Activated CD8-positive, alpha-beta memory T cell treated with anti-CD3 and anti-CD28 coated beads, Interleukin-2, amount 50 U/mL, for 24 hours (primary cell): Measurements from ENCODE around the gene RRM2.
"Not testable (repeated sequence)": the region's sequence is repeated elsewhere in the genome, so short reads cannot be mapped to it uniquely, and the experiment has no call there.

Experiments
- DNase-seq: peaks from one replicate; pipeline ENCODE4 v3.0.0-alpha.2; 2020; ENCODE audit errors: extremely low read depth

Gene RRM2

DNA sequence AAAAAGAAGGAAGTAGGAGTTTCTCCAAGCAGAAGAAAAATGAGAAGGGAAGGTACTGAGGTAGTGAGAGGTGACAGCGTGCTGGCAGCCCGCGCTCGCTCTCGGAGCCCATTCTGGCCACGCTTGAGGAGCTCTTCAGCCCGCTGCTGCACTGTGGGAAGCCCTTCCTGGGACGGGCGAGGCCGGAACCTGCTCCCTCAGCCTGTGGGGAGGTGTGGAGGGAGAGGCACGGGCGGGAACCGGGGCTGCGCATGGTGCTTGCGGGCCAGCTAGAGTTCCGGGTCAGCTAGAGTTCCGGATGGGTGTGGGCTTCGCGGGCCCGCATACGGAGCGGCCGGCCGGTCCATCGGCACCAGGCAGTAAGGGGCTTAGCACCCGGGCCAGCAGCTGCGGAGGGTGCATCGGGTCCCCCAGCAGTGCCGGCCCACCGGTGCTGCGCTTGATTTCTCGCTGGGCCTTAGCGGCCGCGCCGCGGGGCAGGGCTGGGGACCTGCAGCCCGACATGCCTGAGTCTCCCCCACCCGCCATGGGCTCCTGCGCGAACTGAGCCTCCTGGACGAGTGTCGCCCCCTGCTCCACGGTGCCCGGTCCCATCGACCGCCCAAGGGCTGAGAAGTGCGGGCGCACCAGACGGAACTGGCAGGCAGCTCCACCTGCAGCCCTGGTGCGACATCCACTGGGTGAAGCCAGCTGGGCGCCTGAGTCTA is 31.2 kb upstream of the RRM2 start:
- no peak for DNase-seq

GRCh38 chr2:10091889-10092244 is 30.7 kb upstream of the RRM2 start:
- not testable (repeated sequence) for DNase-seq

DNA sequence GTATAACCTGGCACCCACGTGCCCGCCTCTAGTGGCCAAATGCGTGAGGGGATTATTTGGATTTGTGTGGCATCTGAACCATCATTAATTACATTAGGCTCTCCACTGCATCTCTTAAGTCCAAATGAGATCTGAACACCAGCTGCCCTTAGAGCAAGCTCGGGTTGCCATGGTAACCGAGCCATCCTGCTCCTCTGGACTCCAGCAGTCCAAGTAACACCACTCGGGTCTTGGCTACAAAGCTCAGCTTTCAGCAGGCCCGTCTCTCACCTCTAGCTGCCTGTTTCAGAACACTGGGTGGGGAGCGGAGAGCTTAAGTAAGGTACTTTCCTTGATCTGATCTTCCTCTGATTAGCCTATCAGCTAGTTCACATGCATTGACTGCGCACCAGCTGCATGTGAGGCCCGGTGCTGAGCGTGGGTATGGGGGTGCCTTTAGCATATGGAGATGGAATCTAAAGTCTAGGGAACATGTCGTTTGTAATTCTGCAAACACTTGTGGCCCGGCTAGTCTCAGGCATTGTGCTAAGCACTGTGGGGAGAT is 28.2 kb upstream of the RRM2 start:
- no peak for DNase-seq

GRCh38 chr2:10095175-10095574 is 27.4 kb upstream of the RRM2 start:
- no peak for DNase-seq

GRCh38 chr2:10096641-10097040 is 25.9 kb upstream of the RRM2 start:
- no peak for DNase-seq

DNA sequence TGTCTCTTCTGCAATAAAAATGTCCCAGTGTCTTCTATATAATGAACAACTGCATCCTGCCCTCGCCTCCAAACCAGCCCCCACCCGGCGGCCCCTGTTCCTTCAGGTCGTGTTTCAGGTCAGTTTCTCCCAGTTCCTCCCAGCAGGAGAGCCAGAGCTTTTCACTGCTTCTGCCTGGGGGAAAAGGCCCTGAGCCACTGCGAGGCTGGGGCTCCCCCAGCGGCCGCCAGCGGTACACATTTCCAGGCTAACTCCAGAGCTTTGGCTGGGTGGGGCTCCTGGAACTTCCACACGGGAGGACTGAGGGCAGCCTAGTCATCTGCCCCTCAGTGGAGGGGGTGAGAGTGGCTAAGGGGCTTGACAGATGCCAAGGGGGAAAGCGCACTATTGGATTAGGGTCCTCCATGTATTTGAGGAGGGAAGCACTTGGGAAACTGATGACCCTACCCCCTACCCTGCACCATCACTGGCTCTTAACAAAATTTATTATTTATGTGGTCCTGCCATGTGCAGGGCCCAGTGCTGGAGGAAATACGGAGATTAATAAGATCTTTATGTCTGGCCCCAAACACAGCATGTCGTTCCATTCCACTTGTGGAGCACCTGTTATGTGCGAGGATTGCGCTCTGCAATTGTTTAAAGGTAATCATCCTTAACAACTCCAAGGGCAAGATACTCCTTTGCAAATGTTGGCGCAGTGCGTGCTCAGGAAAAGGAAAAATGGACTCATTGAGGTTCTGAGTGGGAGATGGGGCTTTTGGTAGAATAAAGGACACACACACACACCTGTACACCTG is 25.0 kb upstream of the RRM2 start:
- no peak for DNase-seq

DNA sequence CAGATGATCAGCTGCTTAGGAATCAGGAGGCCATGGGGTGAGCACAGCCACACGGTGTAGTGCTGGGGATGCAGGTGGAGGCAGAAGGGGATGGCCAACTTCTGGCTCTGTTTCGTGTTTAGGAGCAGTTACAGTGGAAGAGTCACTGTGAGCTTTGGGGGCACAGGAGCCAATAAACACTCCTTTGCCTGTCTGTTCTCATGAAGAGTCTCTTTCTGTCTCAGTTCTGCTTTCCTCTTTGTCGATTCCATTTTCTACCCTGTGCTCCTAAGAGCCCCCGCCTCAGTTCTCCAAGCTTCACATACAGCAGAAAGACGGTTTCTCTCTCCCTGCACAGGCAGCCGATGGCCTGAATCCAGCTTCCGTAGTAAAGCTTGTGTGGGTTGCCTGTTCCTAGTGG is 21.0 kb upstream of the RRM2 start:
- no peak for DNase-seq

DNA sequence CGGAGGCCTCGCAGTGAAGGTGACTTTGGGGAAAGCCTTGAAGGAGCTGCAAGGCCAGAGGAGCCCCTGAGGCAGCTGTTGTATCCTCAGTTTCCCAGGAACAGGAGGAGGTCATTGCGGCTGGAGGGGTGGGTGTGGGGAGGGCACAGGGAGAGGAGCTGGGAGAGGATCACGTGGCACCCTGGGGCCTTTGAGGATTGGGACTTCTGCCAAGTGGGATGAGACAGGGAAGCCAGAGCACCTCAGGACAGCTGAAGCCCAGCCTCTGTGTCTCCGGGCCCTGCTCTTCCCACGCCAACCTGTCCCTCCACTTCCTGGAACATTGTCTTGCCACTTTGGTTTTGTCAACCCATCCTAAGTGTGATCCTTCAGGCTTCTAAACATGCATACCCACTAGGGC is 19.4 kb upstream of the RRM2 start:
- DNase-seq = no peak

DNA sequence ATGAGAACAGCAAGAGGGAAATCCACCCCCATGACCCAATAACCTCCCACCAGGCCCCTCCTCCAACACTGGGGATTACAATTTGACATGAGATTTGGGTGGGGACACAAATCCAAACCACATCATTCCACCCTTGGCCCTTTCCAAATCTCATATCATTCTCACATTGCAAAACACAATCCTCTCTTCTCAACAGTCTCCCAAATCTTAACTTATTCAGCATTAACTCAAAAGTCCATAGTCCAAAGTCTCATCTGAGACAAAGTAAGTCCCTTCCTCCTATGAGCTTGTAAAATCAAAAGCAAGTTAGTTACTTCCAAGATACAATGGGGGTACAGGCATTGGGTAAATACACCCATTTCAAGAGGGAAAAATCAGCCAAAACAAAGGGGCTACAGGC is 17.6 kb upstream of the RRM2 start:
- DNase-seq = not testable (repeated sequence)

GRCh38 chr2:10109311-10109710 is 13.2 kb upstream of the RRM2 start:
- no peak for DNase-seq

DNA sequence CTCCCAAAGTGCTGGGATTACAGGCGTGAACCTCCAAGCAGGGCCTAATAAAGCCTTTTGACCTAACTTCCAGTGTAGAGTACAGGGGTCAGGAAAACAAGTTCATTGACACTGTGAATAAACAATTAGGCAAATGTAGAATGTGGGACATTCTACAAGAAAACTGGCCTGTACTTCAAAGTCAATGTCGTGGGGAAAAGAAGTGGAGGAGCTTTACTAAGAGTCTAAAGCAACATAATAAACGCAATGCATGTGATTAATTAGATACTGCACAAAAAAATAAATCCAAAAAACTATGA is 3.6 kb upstream of the RRM2 start:
- no peak for DNase-seq

DNA sequence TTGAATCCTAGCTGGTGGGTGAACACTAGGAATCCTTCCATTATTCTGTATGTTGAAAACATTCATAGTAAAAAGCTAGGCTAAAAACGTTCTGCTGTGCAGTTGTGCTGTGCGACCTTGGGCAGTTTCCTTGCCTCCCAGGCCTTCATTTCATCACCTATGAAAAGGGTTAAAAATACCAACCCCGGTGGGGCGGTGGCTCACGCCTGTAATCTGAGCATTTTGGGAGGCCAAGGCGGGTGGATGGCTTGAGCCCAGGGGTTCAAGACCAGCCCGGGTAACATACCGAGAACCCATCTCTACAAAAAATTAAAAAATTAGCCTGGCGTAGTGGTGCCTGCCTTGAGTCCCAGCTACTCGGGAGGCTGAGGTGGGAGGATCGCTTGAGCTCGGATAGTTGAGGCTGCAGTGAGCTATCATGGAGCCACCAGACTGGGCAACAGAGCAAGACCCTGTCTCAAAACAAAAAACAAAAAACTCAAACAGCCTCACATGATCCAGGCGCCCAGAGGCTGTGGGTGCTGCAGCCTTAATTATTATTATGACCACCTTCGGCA is 2.9 kb upstream of the RRM2 start:
- no peak for DNase-seq

DNA sequence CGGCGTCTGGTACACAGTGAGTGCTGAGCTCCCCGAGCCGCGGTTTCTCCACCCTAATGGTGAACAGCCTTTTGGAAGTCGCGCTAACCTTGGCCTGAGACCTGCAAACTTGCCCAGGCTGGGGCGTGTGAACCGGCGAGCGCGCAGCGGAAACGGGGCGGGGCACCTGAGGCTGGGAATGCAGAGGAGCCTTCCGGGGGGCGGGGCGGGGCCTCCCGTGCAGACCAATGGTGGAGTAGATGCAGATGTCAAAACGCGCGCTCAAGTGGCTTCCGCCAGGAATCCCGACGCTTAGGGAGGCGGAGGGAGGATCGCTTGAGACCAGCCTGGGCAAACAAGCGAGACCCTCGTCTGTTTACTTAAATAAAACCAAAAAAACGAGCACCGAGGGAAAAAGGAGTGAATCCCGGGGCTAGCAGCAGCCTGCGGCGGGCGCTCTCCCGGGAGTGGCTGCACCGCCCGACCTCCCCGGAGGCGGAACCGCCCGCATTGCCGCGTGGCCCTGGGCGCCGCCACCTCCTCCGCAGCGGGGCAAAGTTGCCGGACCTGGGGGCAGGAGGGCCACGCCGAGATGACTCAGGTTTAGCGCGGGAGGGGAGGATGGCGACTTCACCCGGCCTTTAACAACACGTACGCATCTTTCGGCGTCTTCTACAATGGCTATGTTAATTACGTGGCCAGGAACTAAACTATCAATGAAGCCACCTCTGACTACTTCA is 2.2 kb upstream of the RRM2 start:
- DNase-seq = peak; percentile 86

DNA sequence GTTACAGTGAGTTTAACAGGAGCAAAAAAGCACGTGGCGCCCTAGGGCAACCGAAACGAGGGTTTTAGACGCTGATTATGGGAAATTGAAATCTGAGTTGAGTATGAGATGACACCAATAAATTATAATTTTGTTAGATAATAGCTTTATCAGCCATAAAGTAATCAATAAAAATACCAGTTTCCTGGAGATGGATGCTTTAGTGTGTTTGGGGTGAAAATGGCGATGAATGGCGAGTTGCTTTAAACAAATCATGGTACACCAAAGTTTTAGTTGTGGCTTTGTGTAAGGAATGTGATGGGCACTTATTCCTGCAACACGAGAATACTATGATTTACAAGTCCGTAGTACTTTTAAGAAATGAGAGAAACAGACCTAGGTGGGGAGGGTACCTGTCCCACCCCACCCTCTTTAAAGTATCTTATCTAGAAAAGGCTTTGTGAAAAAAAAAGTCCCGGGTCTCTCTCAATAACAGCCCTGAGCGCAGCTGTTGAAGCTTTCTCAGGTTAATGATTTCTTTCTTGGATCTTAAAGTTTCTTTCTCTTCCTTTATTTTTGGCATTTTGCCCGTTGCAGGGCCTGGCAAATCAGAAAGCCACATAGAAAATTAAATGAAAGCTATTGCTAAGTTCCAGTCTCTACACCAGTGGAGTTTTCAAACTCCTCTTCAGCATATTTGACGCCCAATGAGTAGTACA is 1.5 kb upstream of the RRM2 start:
- DNase-seq = no peak

- DNase-seq = no peak
Measured at GRCh38 chr2:10123281-10123680, 742 bp downstream of the RRM2 start.

- DNase-seq = no peak
Measured at GRCh38 chr2:10124538-10125045, 2.1 kb downstream of the RRM2 start.

DNA sequence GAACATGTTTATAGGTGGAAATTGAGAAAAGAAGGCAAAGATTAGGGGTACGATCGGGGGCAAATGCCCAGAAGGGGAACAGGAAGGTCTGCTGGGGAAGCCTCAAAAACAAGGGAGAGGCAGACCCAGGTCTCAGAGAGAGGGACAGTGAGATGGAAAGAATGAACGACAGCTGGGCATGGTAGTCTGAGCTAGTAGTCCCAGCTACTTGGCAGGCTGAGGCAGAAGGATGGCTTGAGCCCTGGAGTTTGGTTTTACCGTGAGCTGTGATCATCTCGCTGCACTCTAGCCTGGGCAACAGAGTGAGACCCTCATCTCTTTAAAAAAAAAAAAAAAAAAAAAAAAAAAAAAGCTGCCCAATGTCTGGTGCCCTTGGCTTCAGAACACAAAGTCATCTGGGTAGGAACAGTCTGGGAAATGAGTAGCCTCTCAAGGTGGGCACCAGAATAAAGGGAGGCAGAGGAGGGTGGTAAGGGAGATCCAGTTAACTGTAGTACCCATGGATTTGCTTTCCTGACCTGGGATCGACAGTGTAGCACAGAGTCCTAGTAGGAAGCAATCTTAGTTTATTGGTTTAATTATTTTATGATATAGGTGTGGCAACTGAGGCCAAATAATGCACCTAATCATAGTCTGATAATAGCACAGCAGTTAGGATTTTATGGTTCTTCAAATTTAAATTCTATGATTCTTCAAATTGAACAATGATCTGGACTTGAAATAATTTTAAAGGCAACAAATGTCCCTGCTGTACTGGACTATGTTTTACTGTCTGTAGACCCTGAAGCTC is 3.5 kb downstream of the RRM2 start:
- DNase-seq = no peak

DNA sequence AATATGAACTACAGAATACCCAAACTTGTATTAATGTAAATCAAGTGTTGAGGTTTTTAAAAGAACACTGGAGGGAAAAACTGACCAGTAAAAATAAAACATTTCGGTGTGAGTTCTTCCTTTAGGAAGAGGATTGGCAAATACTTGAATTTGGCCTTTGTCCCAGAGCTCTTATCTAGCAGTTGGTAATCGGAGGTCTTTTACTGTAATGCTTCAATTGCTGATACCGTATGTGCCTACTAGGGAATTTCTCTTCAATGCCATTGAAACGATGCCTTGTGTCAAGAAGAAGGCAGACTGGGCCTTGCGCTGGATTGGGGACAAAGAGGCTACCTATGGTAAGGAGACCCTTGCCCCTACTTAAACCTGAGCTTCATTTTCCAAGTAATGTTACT is 4.1 kb downstream of the RRM2 start:
- DNase-seq = no peak

DNA sequence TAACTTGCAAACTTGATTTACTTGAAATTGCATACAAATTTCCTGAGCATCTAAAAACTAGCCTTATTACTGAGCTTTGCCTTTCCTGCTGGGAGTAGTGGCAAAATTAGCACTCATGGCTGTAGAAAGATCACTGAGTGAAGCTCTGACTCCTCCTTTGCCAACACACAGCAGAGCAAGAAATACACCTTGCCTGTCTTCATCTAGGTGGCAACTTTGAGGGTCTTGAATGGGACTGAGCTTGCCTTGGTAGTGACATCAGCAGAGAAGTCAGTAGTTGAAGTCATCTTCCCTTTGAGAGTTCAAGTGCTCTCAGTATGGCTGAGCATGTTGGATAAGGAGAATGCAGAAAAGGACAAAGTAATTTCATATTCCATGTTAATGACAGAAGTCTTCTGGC is 5.9 kb downstream of the RRM2 start:
- no peak for DNase-seq

- DNase-seq = no peak
Measured at GRCh38 chr2:10129490-10129889, 7.0 kb downstream of the RRM2 start.

DNA sequence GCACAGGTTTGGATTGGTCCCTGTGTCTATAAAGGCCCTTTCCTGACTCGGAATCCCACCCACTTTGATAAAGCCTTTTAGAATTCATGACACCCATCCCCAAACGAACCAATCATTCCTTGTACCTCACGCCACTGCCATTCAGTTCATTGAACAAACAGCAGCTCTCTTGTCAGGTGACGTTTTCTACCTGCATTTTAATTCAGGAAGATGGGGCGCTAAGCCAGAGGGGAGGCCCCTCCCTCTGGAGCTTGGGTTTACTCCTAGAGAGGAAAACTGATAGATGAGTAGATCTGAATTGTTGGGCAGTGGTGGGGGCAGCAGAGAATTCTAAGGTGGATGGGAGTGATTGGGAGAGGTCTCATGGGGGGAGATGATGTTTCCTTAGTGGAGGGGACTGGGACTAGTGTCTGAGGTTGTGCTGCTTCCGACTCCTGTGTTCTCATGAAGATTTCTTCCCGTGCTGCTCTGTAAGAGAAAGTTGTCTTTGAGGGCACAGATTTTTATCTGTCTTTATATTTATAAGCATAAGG is 9.6 kb downstream of the RRM2 start:
- no peak for DNase-seq
